MM.1S (cell line): ENCODE results near the gene PLSCR3.

Experiments used
- CTCF ChIP-seq: fragments of 300-600 bp; sonication (generic); IDR thresholded peaks from 2 replicates; pipeline ENCODE4 v1.5.1; 2016; ENCODE audit warnings: antibody characterized with exemption, low read length, mixed read lengths
- EZH2phosphoT487 ChIP-seq: fragments of 300-600 bp; sonication (generic); IDR thresholded peaks from 2 replicates; pipeline ENCODE4 v1.6.1; 2018; ENCODE audit warnings: antibody characterized with exemption, low read length

DNA sequence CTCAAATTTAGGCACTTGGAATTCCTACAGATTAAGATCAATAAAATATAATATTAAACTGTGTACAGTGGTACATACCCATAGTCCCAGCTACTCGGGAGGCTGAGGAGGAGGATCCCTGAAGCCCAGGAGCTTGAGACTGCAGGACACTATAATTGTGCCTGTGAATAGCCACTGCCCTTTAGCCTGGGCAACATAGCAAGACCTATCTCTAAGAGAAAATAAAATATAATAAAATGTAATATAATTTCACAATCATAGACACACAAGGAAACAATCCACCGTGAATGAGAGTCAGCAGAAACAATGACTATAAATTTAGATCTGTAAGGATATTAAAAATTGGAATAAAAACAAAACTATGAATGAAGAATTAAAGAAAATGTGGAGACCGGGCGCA is 23.5 kb downstream of the PLSCR3 start:
- TF ChIP-seq CTCF = no peak
- TF ChIP-seq EZH2phosphoT487 = no peak
